NB4 (cell line): ENCODE measurements around the gene TYRO3.

ENCODE experiments used
- DNase-seq: peaks from one replicate; pipeline ENCODE4 v3.0.0; 2010; ENCODE audit warnings: low read depth
- H3K4me3 ChIP-seq: one replicate; pipeline ENCODE4 v1.5.1; 2011; ENCODE audit warnings: mild to moderate bottlenecking, low read depth, low read length, moderate library complexity
- MYC ChIP-seq: IDR thresholded peaks from 2 replicates; pipeline ENCODE4 v1.6.1; 2011; ENCODE audit warnings: low read depth, low read length
- POLR2A ChIP-seq: IDR thresholded peaks from 2 replicates; pipeline ENCODE4 v1.6.1; 2011; ENCODE audit warnings: mild to moderate bottlenecking; ENCODE audit not compliant: insufficient read length; ENCODE audit errors: extremely low read depth
- TF ChIP-seq, protein P1 (sequence below): IDR thresholded peaks from one replicate; pipeline ENCODE4 v1.5.1; 2012; ENCODE audit warnings: low read depth, low read length
- TF ChIP-seq, protein P2 (sequence below): IDR thresholded peaks from 2 replicates; pipeline ENCODE4 v1.6.1; 2011; ENCODE audit warnings: low read depth, low read length

TYRO3 gene

DNA sequence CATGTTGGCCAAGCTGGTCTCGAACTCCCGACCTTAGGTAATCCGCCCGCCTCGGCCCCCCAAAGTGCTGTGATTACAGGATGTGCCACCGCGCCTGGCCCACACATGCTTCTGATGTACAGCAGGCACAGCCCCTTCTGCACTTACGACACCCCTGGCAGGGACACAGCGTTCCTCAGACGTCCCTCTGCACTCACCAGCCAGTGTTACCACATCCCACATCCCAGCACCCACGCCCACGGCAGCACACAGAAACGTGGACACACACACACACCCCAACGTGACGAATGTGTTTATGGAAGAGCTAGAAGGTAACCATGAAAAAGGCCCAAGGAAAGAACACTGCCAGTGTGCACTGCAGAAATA is 14.4 kb upstream of the TYRO3 start:
- TF ChIP-seq MYC (no peak), POLR2A (no peak)
- TF ChIP-seq, protein P1, sequence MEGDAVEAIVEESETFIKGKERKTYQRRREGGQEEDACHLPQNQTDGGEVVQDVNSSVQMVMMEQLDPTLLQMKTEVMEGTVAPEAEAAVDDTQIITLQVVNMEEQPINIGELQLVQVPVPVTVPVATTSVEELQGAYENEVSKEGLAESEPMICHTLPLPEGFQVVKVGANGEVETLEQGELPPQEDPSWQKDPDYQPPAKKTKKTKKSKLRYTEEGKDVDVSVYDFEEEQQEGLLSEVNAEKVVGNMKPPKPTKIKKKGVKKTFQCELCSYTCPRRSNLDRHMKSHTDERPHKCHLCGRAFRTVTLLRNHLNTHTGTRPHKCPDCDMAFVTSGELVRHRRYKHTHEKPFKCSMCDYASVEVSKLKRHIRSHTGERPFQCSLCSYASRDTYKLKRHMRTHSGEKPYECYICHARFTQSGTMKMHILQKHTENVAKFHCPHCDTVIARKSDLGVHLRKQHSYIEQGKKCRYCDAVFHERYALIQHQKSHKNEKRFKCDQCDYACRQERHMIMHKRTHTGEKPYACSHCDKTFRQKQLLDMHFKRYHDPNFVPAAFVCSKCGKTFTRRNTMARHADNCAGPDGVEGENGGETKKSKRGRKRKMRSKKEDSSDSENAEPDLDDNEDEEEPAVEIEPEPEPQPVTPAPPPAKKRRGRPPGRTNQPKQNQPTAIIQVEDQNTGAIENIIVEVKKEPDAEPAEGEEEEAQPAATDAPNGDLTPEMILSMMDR, result no peak
- TF ChIP-seq, protein P2, sequence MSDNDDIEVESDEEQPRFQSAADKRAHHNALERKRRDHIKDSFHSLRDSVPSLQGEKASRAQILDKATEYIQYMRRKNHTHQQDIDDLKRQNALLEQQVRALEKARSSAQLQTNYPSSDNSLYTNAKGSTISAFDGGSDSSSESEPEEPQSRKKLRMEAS, result no peak
- peak overlapping the region; percentile 25 for H3K4me3 ChIP-seq
- DNase-seq, result peak; percentile 47

DNA sequence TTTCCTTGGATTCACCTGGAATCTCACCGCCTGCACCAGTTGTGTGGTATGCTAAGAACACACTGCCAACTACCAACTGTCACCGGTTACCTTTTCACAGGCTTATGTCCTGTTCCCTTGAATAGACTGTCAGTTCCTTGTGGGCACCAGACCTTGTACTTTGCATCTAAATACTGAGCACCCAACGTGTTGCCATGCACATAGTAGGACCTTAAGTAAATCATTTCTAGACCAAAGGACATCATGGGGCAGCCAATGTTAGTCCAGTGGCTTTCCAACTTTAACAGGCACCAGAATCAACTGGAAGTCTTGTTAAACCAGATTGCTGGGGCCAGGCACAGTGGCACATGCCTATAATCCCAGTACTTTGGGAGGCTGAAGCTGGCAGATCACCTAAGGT is 13.8 kb upstream of the TYRO3 start:
- H3K4me3 ChIP-seq, result no peak overlapping the region
- no peak for DNase-seq
- TF ChIP-seq POLR2A (no peak), MYC (no peak)
- TF ChIP-seq, protein P2, result no peak
- TF ChIP-seq, protein P1, result no peak

DNA sequence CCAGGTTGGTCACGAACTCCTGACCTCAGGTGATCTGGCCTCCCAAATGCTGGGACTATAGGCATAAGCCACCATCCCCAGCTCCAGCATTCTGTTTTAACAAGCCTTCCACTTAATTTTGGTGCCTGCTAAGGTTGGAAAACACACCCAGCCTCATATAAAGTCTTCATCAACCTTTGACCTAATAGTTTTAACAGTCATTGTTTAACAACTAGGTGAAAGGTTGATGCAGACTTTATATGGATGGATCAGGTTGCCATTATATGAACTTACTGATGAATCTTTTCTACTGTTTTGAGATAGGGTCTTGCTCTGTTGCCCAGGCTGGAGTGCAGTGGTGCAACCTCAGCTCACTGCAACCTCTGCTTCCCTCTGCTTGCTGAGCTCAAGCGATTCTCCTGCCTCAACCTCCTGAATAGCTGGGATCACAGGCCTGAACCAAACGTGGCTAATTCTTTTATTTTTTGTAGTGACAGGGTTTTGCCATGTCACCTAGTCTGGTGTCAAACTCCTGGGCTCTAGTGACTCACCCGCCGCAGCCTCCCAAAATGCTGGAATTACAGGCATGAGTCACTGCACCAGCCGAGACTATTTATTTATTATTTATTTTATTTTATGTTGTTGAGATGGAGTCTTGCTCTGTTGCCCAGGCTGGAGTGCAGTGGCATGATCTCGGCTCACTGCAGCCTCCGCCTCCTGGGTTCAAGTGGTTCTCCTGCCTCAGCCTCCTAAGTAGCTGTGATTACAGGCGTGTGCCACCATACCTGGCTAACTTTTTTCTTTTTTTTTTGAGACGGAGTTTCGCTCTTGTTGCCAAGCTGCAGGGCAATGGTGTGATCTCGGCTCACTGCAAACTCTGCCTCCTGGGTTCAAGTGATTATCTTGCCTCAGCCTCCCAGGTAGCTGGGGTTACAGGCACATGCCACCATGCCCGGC is 11.9 kb upstream of the TYRO3 start:
- DNase-seq, result no peak

DNA sequence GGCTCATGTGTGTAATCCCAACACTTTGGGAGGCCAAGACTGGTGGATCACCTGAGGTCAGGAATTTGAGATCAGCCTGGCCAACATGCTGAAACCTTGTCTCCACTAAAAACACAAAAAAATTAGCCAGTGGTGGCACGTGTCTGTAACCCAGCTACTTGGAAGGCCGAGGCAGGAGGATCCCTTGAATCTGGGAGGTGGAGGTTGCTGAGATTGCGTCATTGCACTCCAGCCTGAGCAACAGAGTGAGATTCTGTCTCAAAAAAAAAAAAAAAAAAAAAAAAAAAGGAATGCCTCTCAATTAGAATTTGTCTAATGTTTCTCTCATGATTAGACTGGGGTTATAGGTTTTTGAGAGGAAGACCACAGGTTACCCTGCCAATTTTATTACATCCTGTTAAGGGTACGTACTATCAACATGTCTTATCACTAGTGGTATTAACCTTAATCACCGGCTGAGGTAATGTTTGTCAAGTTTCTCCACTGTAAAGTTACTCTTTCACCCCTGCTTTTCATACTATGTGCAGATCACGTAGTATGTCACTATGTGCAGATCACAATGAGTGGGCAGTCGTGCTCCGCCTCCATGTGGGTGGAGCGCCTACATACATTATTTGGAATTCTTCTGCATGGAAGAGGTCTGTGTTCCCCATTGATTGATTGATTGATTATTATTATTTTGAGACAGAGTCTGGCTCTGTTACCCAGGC is 8.8 kb upstream of the TYRO3 start:
- no peak for TF ChIP-seq MYC
- TF ChIP-seq, protein P1, result no peak
- TF ChIP-seq, protein P2, result no peak
- no peak for TF ChIP-seq POLR2A
- H3K4me3 ChIP-seq, result no peak overlapping the region
- no peak for DNase-seq

More for the DNA sequence above, 11.9 kb upstream of the TYRO3 start:
- H3K4me3 ChIP-seq, result no peak overlapping the region
- TF ChIP-seq, protein P2, result no peak
- TF ChIP-seq MYC (no peak), POLR2A (no peak)
- TF ChIP-seq, protein P1, result no peak

DNA sequence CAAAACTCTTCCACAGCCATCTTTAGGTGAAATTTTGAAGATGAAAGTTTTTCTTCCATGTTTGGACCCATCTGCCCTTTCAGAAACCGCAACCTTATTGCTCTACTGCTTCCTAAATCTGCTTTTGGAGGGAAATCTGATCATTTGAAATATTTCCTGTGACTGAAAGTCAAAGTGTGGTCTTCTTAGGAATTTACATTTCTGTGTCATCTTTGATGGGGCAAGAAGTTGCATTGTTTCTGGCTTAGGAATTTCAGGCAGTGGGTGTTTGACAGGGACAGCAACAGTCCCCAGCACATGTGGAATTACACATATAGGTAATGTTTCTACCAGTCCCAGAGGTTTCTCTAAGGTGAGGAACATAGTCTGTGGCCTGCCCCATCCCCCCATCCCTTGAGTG is 5.3 kb upstream of the TYRO3 start:
- no peak for DNase-seq
- no peak overlapping the region for H3K4me3 ChIP-seq
- no peak for TF ChIP-seq MYC
- TF ChIP-seq, protein P2, result no peak
- TF ChIP-seq, protein P1, result no peak
- TF ChIP-seq POLR2A, result no peak
